Measurements from ENCODE around the gene HOXA7. TPM values are rescaled to one million over a fixed set of nuclear protein-coding genes. Genes with fewer than 3 reads are reported as not detected.

HOXA7 gene
- total RNA-seq, 1 donor from 2014 or later, result 1.4 TPM

- Mint-ChIP-seq H3K9me3 (ENCODE audit: low read depth) (no peaks in the 10 kb centered on the region), H3K27ac (no peak overlapping the region), H3K27me3 (peaks cover 90% of the 10 kb centered on the region), H3K4me3 (ENCODE audit: low read depth) (no peak overlapping the region), H3K36me3 (ENCODE audit: insufficient read depth) (no peaks in the 10 kb centered on the region), H3K4me1 (ENCODE audit: low read depth) (peaks cover 4% of the 10 kb centered on the region)
- peak; percentile 80 for DNase-seq (ENCODE audit: low spot score, unreplicated experiment)
- peak; percentile 93 for TF ChIP-seq CTCF (IDR thresholded peaks at IDR 0.05; ENCODE audit: unreplicated experiment)
Observed at GRCh38 chr7:27196287-27196767, 39.9 kb upstream of the HOXA7 start.

GRCh38 chr7:27194686-27195379 lies 38.4 kb upstream of the HOXA7 start:
- Mint-ChIP-seq H3K27ac (no peak overlapping the region), H3K4me1 (ENCODE audit: low read depth) (no peaks in the 10 kb centered on the region), H3K27me3 (peaks cover 92% of the 10 kb centered on the region), H3K4me3 (ENCODE audit: low read depth) (no peak overlapping the region), H3K9me3 (ENCODE audit: low read depth) (no peaks in the 10 kb centered on the region), H3K36me3 (ENCODE audit: insufficient read depth) (no peaks in the 10 kb centered on the region)
- no peak for DNase-seq (ENCODE audit: low spot score, unreplicated experiment)
- TF ChIP-seq CTCF (IDR thresholded peaks at IDR 0.05; ENCODE audit: unreplicated experiment), result no peak

GRCh38 chr7:27194002-27194352 lies 37.5 kb upstream of the HOXA7 start:
- DNase-seq (ENCODE audit: low spot score, unreplicated experiment), result no peak
- H3K27me3 Mint-ChIP-seq, result peaks cover 96% of the 10 kb centered on the region
- H3K36me3 Mint-ChIP-seq (ENCODE audit: insufficient read depth), result no peaks in the 10 kb centered on the region
- no peak for TF ChIP-seq CTCF (IDR thresholded peaks at IDR 0.05; ENCODE audit: unreplicated experiment)
- no peaks in the 10 kb centered on the region for H3K9me3 Mint-ChIP-seq (ENCODE audit: low read depth)
- no peaks in the 10 kb centered on the region for H3K4me1 Mint-ChIP-seq (ENCODE audit: low read depth)
- no peak overlapping the region for H3K27ac Mint-ChIP-seq
- H3K4me3 Mint-ChIP-seq (ENCODE audit: low read depth), result no peak overlapping the region

GRCh38 chr7:27193335-27194001 lies 37.0 kb upstream of the HOXA7 start:
- H3K27me3 Mint-ChIP-seq, result peaks cover 96% of the 10 kb centered on the region
- no peak for DNase-seq (ENCODE audit: low spot score, unreplicated experiment)
- H3K27ac Mint-ChIP-seq, result no peak overlapping the region
- no peaks in the 10 kb centered on the region for H3K36me3 Mint-ChIP-seq (ENCODE audit: insufficient read depth)
- peaks cover 2% of the 10 kb centered on the region for H3K4me1 Mint-ChIP-seq (ENCODE audit: low read depth)
- TF ChIP-seq CTCF (IDR thresholded peaks at IDR 0.05; ENCODE audit: unreplicated experiment), result no peak
- H3K9me3 Mint-ChIP-seq (ENCODE audit: low read depth), result no peaks in the 10 kb centered on the region
- no peak overlapping the region for H3K4me3 Mint-ChIP-seq (ENCODE audit: low read depth)

GRCh38 chr7:27192546-27193334 lies 36.3 kb upstream of the HOXA7 start:
- Mint-ChIP-seq H3K36me3 (ENCODE audit: insufficient read depth) (no peaks in the 10 kb centered on the region), H3K27me3 (peaks cover 96% of the 10 kb centered on the region), H3K27ac (no peak overlapping the region), H3K9me3 (ENCODE audit: low read depth) (no peaks in the 10 kb centered on the region), H3K4me1 (ENCODE audit: low read depth) (peaks cover 5% of the 10 kb centered on the region), H3K4me3 (ENCODE audit: low read depth) (no peak overlapping the region)
- no peak for DNase-seq (ENCODE audit: low spot score, unreplicated experiment)
- no peak for TF ChIP-seq CTCF (IDR thresholded peaks at IDR 0.05; ENCODE audit: unreplicated experiment)

Measured in progenitor cell of endocrine pancreas (in vitro differentiated cells).